ENCODE measurements around the gene AJAP1. TPM values are rescaled to one million over a fixed set of nuclear protein-coding genes. Genes with fewer than 3 reads are reported as not detected.

AJAP1 gene
- total and polyA plus RNA-seq, 12 donors, result 0.07 to 2.2 (median 0.44) TPM

DNA sequence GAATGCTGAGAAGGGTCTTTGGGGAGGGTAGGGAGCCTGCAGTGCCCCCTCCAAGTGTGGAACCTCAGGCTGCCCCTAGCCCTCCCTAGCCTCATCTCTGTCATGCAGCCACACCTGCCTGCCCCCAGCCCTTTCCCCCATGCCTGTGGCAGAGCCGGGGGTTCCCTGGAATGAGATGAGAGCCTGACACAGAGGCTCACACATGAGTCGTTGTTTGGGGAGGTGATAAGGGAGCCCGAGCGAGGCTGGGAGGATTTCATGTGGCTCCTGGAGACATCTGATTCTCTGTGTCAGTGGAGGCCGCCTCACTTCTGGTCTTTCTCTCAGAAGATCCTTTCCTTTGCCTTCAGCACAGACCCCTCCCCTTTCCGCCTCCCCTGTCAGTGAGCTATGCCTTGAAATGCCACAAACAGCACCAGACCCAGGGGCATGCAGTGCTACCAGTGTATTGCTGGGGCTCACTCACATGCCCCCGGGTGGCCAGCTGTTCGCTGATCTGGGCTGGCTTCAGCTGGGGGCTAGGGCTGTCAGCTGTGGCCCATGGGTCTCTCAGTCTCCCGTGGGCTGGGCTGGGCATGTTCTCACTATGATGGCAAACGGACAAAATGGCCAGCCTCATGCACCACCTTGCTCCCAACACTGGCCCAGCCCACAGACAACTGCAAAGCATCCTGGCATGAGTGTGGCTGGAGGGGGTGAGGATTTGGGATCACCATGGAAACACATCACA lies 102.6 kb downstream of the AJAP1 start:
- TF ChIP-seq, protein P1, sequence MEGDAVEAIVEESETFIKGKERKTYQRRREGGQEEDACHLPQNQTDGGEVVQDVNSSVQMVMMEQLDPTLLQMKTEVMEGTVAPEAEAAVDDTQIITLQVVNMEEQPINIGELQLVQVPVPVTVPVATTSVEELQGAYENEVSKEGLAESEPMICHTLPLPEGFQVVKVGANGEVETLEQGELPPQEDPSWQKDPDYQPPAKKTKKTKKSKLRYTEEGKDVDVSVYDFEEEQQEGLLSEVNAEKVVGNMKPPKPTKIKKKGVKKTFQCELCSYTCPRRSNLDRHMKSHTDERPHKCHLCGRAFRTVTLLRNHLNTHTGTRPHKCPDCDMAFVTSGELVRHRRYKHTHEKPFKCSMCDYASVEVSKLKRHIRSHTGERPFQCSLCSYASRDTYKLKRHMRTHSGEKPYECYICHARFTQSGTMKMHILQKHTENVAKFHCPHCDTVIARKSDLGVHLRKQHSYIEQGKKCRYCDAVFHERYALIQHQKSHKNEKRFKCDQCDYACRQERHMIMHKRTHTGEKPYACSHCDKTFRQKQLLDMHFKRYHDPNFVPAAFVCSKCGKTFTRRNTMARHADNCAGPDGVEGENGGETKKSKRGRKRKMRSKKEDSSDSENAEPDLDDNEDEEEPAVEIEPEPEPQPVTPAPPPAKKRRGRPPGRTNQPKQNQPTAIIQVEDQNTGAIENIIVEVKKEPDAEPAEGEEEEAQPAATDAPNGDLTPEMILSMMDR (IDR thresholded peaks at IDR 0.05), result no peak
- TF ChIP-seq POLR2A (IDR thresholded peaks at IDR 0.05), result no peak
- WGBS, 4 donors, result 70 to 81% (median 75%) methylated on average over 7 to 10 of the region's 10 CpGs
- DNase-seq, result no peak
- intact Hi-C loops (cut with DNase I), result no loop called here
- Histone ChIP-seq H3K27me3 (no peaks in the 10 kb centered on the region), H3K4me3 (no peak overlapping the region), H3K9me3 (replicated peaks in 1 of 3) (no peaks in the 10 kb centered on the region), H3K36me3 (replicated peaks in 1 of 2) (no peaks in the 10 kb centered on the region), H3K27ac (no peak overlapping the region), H3K4me1 (replicated peaks in 1 of 2) (no peaks in the 10 kb centered on the region)

GRCh38 chr1:4759671-4760070 lies 105.3 kb downstream of the AJAP1 start:
- no peaks in the 10 kb centered on the region for H3K27me3 ChIP-seq
- TF ChIP-seq, protein P1 (IDR thresholded peaks at IDR 0.05), result no peak
- TF ChIP-seq POLR2A (IDR thresholded peaks at IDR 0.05), result no peak
- WGBS, 4 donors, result 85 to 88% (median 86%) methylated on average over 8 of the region's 8 CpGs
- H3K36me3 ChIP-seq (replicated peaks in 1 of 2), result no peaks in the 10 kb centered on the region
- DNase-seq, result no peak
- H3K9me3 ChIP-seq (replicated peaks in 1 of 3), result no peaks in the 10 kb centered on the region
- H3K4me1 ChIP-seq (replicated peaks in 1 of 2), result no peaks in the 10 kb centered on the region
- intact Hi-C loops (cut with DNase I), result no loop called here
- no peak overlapping the region for H3K4me3 ChIP-seq
- no peak overlapping the region for H3K27ac ChIP-seq

DNA sequence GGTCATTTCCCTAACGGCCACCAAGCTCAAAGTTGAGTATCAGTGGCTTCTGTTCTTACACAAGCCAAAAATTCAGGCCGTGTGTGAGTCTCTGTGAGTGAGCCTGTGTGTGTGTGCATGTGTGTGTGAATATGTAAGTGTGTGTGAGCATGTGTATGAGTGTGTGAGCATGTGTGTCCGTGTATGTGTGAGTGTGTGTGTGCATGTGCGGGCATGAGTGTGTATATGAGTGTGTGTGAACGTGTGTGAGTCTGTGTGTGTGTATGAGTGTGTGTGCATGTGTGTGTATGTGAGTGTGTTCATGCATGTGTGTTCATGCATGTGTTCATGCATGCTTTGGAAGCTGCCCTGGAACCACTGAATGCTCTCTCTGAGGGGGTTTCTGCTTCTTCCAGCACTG lies 105.7 kb downstream of the AJAP1 start:
- no peaks in the 10 kb centered on the region for H3K36me3 ChIP-seq (replicated peaks in 1 of 2)
- TF ChIP-seq, protein P1 (IDR thresholded peaks at IDR 0.05), result no peak
- TF ChIP-seq POLR2A (IDR thresholded peaks at IDR 0.05), result no peak
- no peaks in the 10 kb centered on the region for H3K4me1 ChIP-seq (replicated peaks in 1 of 2)
- no peak for DNase-seq
- intact Hi-C loops (cut with DNase I), result no loop called here
- H3K27ac ChIP-seq, result no peak overlapping the region
- no peaks in the 10 kb centered on the region for H3K27me3 ChIP-seq
- no peaks in the 10 kb centered on the region for H3K9me3 ChIP-seq (replicated peaks in 1 of 3)
- WGBS, 4 donors, result 74 to 79% (median 76%) methylated on average over 5 of the region's 5 CpGs
- no peak overlapping the region for H3K4me3 ChIP-seq

DNA sequence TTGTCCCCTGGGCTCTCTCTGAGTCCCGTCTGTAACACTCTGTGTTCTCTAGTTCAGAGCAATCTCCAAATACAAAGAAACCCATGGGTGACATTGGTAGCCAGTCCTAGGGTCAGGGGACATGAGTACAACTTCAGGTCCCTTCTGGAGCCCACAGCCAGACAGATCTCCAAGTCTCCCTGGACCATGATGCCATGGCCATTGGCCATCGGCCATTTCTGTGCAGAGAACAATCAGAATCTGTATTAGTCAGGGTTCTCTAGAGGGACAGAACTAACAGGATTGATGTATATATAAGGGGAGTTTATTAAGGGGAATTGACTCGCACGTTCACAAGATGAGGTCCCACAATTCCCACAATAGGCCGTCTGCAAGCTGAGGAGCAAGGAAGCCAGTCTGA lies 106.9 kb downstream of the AJAP1 start:
- Histone ChIP-seq H3K27me3 (no peaks in the 10 kb centered on the region), H3K4me1 (replicated peaks in 1 of 2) (no peaks in the 10 kb centered on the region), H3K9me3 (replicated peaks in 1 of 3) (no peaks in the 10 kb centered on the region), H3K4me3 (no peak overlapping the region), H3K36me3 (replicated peaks in 1 of 2) (no peaks in the 10 kb centered on the region), H3K27ac (no peak overlapping the region)
- WGBS, 4 donors, result 78 to 89% (median 86%) methylated on average over 5 of the region's 5 CpGs
- intact Hi-C loops (cut with DNase I), result no loop called here
- no peak for TF ChIP-seq POLR2A (IDR thresholded peaks at IDR 0.05)
- TF ChIP-seq, protein P1 (IDR thresholded peaks at IDR 0.05), result no peak
- no peak for DNase-seq
